ENCODE results near the gene WBP2. TPM values are rescaled to one million over a fixed set of nuclear protein-coding genes. Genes with fewer than 3 reads are reported as not detected.

The WBP2 gene
- total RNA-seq, 2 donors from 2014 or later: 74.3 to 82.7 TPM

DNA sequence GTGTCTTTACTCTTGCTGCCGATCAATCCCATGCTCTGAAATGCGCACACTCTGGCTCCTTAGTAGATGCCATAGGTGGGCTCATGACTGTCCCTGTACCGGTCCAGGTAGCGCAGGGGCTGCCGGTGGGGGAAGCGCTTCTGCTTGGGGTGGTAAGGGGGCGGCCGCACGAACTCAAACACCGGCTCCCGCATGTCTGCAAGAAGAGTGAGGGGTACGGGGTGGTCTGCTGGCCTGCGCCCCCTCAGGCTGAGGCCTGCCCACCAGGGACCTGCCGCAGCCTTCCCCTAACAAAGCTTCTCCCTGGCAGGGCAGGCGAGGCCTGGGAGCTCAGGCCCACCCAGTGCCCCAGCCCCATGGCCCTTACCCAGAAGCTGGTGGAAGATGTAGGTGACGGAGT, 43.7 kb upstream of the WBP2 start:
- no peak overlapping the region for H3K27ac ChIP-seq (ENCODE audit: low read depth, low read length)
- H3K9ac ChIP-seq (ENCODE audit: extremely low read depth, low read length, poor library complexity, severe bottlenecking): no peak overlapping the region
- H3K4me3 ChIP-seq (ENCODE audit: low read length): no peak overlapping the region
- Mint-ChIP-seq H3K27ac (peak overlapping the region; percentile 39), H3K4me1 (peaks cover 22% of the 10 kb centered on the region), H3K36me3 (ENCODE audit: low read depth) (peaks cover 28% of the 10 kb centered on the region), H3K9me3 (no peaks in the 10 kb centered on the region), H3K27me3 (ENCODE audit: insufficient read depth) (no peaks in the 10 kb centered on the region), H3K4me3 (no peak overlapping the region)
- no peaks in the 10 kb centered on the region for H3K9me3 ChIP-seq (ENCODE audit: control insufficient read depth, low read length)
- DNase-seq: no peak
- peaks cover 43% of the 10 kb centered on the region for H3K36me3 ChIP-seq (ENCODE audit: control insufficient read depth, insufficient read depth, low read length)
- 94 to 97% methylated on average over 10 to 16 of the region's 16 CpGs for WGBS, 2 experiments (ENCODE audit: insufficient coverage in 1 of 2, insufficient read length in 1 of 2)
- H3K4me1 ChIP-seq (ENCODE audit: control insufficient read depth, insufficient read depth, low read length): peaks cover 12% of the 10 kb centered on the region
- no peaks in the 10 kb centered on the region for H3K27me3 ChIP-seq (ENCODE audit: control insufficient read depth, insufficient read depth, low read length, poor library complexity, severe bottlenecking)
- TF ChIP-seq, protein P1, sequence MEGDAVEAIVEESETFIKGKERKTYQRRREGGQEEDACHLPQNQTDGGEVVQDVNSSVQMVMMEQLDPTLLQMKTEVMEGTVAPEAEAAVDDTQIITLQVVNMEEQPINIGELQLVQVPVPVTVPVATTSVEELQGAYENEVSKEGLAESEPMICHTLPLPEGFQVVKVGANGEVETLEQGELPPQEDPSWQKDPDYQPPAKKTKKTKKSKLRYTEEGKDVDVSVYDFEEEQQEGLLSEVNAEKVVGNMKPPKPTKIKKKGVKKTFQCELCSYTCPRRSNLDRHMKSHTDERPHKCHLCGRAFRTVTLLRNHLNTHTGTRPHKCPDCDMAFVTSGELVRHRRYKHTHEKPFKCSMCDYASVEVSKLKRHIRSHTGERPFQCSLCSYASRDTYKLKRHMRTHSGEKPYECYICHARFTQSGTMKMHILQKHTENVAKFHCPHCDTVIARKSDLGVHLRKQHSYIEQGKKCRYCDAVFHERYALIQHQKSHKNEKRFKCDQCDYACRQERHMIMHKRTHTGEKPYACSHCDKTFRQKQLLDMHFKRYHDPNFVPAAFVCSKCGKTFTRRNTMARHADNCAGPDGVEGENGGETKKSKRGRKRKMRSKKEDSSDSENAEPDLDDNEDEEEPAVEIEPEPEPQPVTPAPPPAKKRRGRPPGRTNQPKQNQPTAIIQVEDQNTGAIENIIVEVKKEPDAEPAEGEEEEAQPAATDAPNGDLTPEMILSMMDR (conservative IDR thresholded peaks at IDR 0.05): no peak

DNA sequence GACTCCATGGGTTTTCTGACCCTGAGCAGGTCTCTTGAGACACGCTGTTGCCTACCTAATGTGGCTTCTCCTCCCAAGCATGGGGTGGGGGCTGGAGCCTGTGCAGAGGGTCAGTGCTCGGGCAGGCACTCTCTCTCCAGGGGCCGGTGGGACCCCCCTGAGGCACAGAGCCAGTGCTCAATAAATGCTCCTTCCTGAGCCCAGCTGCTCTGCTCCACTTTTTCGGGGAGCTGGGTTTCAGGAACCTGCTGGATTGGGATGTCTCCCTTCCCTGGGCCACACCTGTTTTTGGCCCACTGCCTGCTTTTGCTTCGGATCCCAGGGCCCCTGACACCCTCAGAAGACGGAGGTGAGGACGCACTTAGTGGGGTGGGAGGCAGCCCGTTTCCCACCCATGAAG, 42.9 kb upstream of the WBP2 start:
- H3K27ac Mint-ChIP-seq: peak overlapping the region; percentile 59
- H3K4me3 Mint-ChIP-seq: no peak overlapping the region
- peaks cover 28% of the 10 kb centered on the region for H3K36me3 Mint-ChIP-seq (ENCODE audit: low read depth)
- no peaks in the 10 kb centered on the region for H3K9me3 ChIP-seq (ENCODE audit: control insufficient read depth, low read length)
- no peak overlapping the region for H3K27ac ChIP-seq (ENCODE audit: low read depth, low read length)
- H3K27me3 Mint-ChIP-seq (ENCODE audit: insufficient read depth): no peaks in the 10 kb centered on the region
- H3K27me3 ChIP-seq (ENCODE audit: control insufficient read depth, insufficient read depth, low read length, poor library complexity, severe bottlenecking): no peaks in the 10 kb centered on the region
- no peak overlapping the region for H3K9ac ChIP-seq (ENCODE audit: extremely low read depth, low read length, poor library complexity, severe bottlenecking)
- TF ChIP-seq, protein P1 (conservative IDR thresholded peaks at IDR 0.05): no peak
- H3K36me3 ChIP-seq (ENCODE audit: control insufficient read depth, insufficient read depth, low read length): peaks cover 39% of the 10 kb centered on the region
- peaks cover 12% of the 10 kb centered on the region for H3K4me1 ChIP-seq (ENCODE audit: control insufficient read depth, insufficient read depth, low read length)
- peaks cover 24% of the 10 kb centered on the region for H3K4me1 Mint-ChIP-seq
- H3K9me3 Mint-ChIP-seq: no peaks in the 10 kb centered on the region
- H3K4me3 ChIP-seq (ENCODE audit: low read length): no peak overlapping the region
- 95 to 100% methylated on average over 3 to 8 of the region's 8 CpGs for WGBS, 2 experiments (ENCODE audit: insufficient coverage in 1 of 2, insufficient read length in 1 of 2)
- DNase-seq: peak; percentile 47

DNA sequence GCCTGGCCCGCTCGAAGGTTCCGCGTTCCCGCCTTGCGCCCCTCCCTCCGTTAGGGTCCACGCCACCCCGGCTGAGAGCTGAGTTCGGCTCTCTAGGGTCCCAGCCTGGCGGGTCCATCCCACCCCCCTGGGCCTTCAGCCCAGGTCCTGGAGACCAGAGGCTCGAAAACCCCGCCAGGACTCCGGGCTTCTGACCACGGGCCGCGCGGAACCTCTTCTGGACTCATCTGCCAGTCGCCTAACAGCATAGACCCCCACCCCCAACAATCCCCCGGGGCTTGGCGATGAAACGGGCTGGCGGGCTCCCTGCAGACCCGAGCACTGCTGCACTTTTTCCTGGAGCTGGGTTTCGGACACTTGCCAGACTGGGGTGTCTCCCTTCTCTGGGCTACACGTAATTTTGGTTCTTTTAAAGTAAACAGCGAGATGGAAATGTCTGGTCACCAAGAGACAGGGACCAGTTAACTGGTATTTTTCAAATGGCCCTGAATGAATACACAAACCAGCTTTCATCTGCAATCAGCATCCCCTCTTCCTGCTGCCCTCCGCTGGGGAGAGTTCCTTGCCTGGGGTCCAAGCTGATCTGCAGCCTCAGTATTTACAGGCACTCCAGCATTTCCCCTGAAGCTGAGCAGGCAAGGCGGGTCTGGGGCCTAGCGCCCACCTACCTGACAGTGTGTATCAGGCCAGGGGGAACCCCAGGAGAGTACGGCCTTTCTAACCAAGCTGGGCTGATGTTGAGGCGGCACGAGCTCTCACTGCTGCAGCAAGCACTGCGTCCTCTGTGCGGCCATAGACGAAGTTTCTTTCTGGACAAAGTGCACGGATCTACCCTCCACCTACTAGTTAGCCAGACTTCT, 42.3 kb upstream of the WBP2 start:
- no peaks in the 10 kb centered on the region for H3K27me3 ChIP-seq (ENCODE audit: control insufficient read depth, insufficient read depth, low read length, poor library complexity, severe bottlenecking)
- H3K27ac Mint-ChIP-seq: peak overlapping the region; percentile 59
- H3K4me1 Mint-ChIP-seq: peaks cover 24% of the 10 kb centered on the region
- H3K4me1 ChIP-seq (ENCODE audit: control insufficient read depth, insufficient read depth, low read length): peaks cover 12% of the 10 kb centered on the region
- H3K36me3 Mint-ChIP-seq (ENCODE audit: low read depth): peaks cover 27% of the 10 kb centered on the region
- peak overlapping the region; percentile 72 for H3K4me3 Mint-ChIP-seq
- H3K36me3 ChIP-seq (ENCODE audit: control insufficient read depth, insufficient read depth, low read length): peaks cover 36% of the 10 kb centered on the region
- 52 to 56% methylated on average over 24 to 37 of the region's 37 CpGs for WGBS, 2 experiments (ENCODE audit: insufficient coverage in 1 of 2, insufficient read length in 1 of 2)
- TF ChIP-seq, protein P1 (conservative IDR thresholded peaks at IDR 0.05): no peak
- peak; percentile 79 for DNase-seq
- no peaks in the 10 kb centered on the region for H3K9me3 ChIP-seq (ENCODE audit: control insufficient read depth, low read length)
- H3K9me3 Mint-ChIP-seq: no peaks in the 10 kb centered on the region
- H3K27ac ChIP-seq (ENCODE audit: low read depth, low read length): peak overlapping the region; percentile 4
- no peaks in the 10 kb centered on the region for H3K27me3 Mint-ChIP-seq (ENCODE audit: insufficient read depth)
- peak overlapping the region; percentile 88 for H3K4me3 ChIP-seq (ENCODE audit: low read length)
- no peak overlapping the region for H3K9ac ChIP-seq (ENCODE audit: extremely low read depth, low read length, poor library complexity, severe bottlenecking)
